Heart right ventricle (tissue), 16 donors: Measurements from ENCODE around the gene HACL1. TPM values are rescaled to one million over a fixed set of nuclear protein-coding genes. Genes with fewer than 3 reads are reported as not detected.

Source experiments
- ATAC-seq, 8 donors: fragments of 200-7000 bp; cut with Tn5 transposase; one replicate each; pipeline ENCODE4 v1.9.1; 2020; ENCODE audit warnings: mild to moderate bottlenecking in 8 of 8, moderate library complexity in 8 of 8, moderate number of reproducible peaks in 1 of 8
- DNase-seq, 2 donors: peaks; one replicate each; pipeline ENCODE4 v3.0.0-alpha.2; 2020
- H3K27ac ChIP-seq, 10 donors: fragments of 200-600 bp; sonication (generic) in 2 of 10; one replicate each; pipeline versions ENCODE4 v1.5.0 to v1.8.0; 2020 to 2022; ENCODE audit warnings: mild to moderate bottlenecking in 3 of 10
- H3K27me3 ChIP-seq, 7 donors: fragments of 200-600 bp; one replicate each; pipeline ENCODE4 v1.8.0; 2021 to 2022; ENCODE audit warnings: mild to moderate bottlenecking in 2 of 7
- H3K36me3 ChIP-seq, 9 donors: fragments of 200-600 bp; sonication (generic) in 1 of 9; one replicate each; pipeline versions ENCODE4 v1.5.0 to v1.8.0; 2020 to 2022; ENCODE audit warnings: mild to moderate bottlenecking in 2 of 9
- H3K4me1 ChIP-seq, 9 donors: fragments of 200-600 bp; sonication (generic) in 1 of 9; one replicate each; pipeline versions ENCODE4 v1.5.0 to v1.8.0; 2020 to 2022; ENCODE audit warnings: mild to moderate bottlenecking in 4 of 9
- H3K4me3 ChIP-seq, 10 donors: fragments of 200-600 bp; sonication (generic) in 2 of 10; one replicate each; pipeline versions ENCODE4 v1.5.0 to v1.8.0; 2020 to 2022; ENCODE audit warnings: mild to moderate bottlenecking in 7 of 10, moderate library complexity in 2 of 10
- H3K9me3 ChIP-seq, 11 donors: fragments of 200-600 bp in 10 of 11; sonication (generic) in 2 of 11; one replicate each; pipeline versions ENCODE4 v1.5.0 to v1.8.0; 2013 to 2022; ENCODE audit warnings: mild to moderate bottlenecking in 2 of 11, control low read depth in 1 of 11, moderate library complexity in 1 of 11
- WGBS, 2 donors: extraction: QIAGEN DNeasy Blood & Tissue Kit; methylation state at CpG; one replicate each; pipeline ENCODE4 v1.1.7; 2013; ENCODE audit warnings: inconsistent platforms in 1 of 2; 5-methylcytosine and 5-hydroxymethylcytosine counted together
- intact Hi-C, 10 donors: fragments of 100-400 bp; cut with DNase I; formaldehyde crosslinking; loops; one replicate each; pipeline versions ENCODE4 v1.11.1 to v1.14.2; 2022
- polyA plus RNA-seq, 2 donors: library from polyadenylated mRNA; stranded (reverse); fragments of 200-250 nt; gene quantifications; one replicate each; pipeline ENCODE4 v1.2.3, GENCODE V29; 2013
- total RNA-seq, 10 donors: library from RNA; stranded (reverse); fragmentation: NEBNext Ultra II Directional in 3 of 10; extraction: Animal tissue kit (Norgen Biotek cat#: 25700) in 3 of 10; gene quantifications; one replicate each; pipeline versions ENCODE4 v1.2.1 to v1.2.4, GENCODE V29; 2021 to 2023
- TF ChIP-seq, protein P1 (sequence below), 9 donors: fragments of 200-600 bp; sonication (generic) in 2 of 9; IDR thresholded peaks; one replicate each; pipeline versions ENCODE4 v1.5.0 to v1.8.0; 2021 to 2022; ENCODE audit warnings: antibody characterized with exemption in 9 of 9, mild to moderate bottlenecking in 5 of 9, moderate library complexity in 1 of 9
- donor health status: Arrhythmogenic right ventricular cardiomyopathy.
- donor health status: ischemic (EF 13 %, LVEDD 7.1; RV severe dilation, severe dysfunction).
- donor health status: healthy with polysubstance abuse.
- donor health status: DM: no; HTN: yes; CAD: no.
- donor health status: DM: no; HTN: no; CAD: no.
- donor health status: ischemic (EF 25% LVEDD 6.9; RV normal size, moderate dysfunction).
- donor health status: ischemic (EF 25% LVEDD 5.7; RV mildly dilated, moderate dysfunction).
- donor health status: healthy.
- donor health status: DM: yes; HTN: yes; CAD: no.
- donor health status: Ischemic cardiomyopathy.
- donor health status: ischemic (EF 35%, LVEDD 5.7; RV mildly dilated, moderate dysfunction).
- donor health status: nonischemic (EF 11% LVEDD 7.7; RV severe dilation, severe dysfunction).
- donor health status: DM: yes; HTN: yes; CAD: no.
- donor health status: PGD.
- donor health status: ischemic (EF 29% LVEDD 5.4; RV normal size, mild dysfunction).
- donor health status: nonischemic (EF 23%, LVEDD 6.1; RV moderate dilation, normal function).

Gene HACL1
- total and polyA plus RNA-seq, 12 donors: 7.5 to 20.5 (median 13.5) TPM

DNA sequence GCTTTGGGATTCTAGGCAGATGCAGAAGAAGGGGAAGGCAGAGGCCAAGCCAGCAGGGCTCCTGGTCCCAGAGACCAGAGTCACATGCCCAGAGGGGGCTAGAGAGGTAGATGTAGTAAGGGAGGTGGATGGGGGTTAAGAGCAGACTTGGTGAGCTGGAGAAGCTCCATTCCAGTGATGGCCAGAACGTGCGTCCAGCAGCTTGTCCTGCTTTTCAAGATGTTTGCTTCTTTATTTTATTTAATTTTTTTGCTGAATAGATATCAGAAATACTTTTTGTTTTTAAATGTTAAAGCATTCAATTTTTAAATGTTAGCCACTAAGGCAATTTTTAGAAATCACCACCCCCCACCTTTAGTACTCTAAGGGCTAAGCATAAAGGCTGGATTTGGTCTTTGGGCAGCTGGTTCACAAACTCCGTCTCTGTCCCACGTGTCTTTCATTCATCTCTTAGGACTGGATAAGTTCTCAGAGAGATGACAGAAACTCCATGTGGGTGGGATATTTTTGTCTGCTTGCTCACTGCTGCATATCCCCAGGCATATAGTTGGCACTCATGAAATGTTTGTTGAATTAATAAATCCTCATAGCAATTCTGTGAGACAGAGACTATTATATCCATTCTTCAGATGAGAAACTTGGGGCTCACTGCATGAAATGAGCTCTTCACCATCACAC is 86.6 kb downstream of the HACL1 start:
- Histone ChIP-seq H3K27ac (no peak overlapping the region), H3K4me1 (peaks cover 3 to 62% (median 26%) of the 10 kb centered on the region in 9 donors), H3K36me3 (no peaks in the 10 kb centered on the region), H3K9me3 (no peaks in the 10 kb centered on the region), H3K4me3 (no peak overlapping the region), H3K27me3 (no peaks in the 10 kb centered on the region)
- WGBS, 2 donors: 62 to 76% methylated on average over 4 of the region's 4 CpGs
- peak in 1 of 8 donors; percentile 48 for ATAC-seq
- intact Hi-C loops: no loop called here
- no peak for DNase-seq
- TF ChIP-seq, protein P1, sequence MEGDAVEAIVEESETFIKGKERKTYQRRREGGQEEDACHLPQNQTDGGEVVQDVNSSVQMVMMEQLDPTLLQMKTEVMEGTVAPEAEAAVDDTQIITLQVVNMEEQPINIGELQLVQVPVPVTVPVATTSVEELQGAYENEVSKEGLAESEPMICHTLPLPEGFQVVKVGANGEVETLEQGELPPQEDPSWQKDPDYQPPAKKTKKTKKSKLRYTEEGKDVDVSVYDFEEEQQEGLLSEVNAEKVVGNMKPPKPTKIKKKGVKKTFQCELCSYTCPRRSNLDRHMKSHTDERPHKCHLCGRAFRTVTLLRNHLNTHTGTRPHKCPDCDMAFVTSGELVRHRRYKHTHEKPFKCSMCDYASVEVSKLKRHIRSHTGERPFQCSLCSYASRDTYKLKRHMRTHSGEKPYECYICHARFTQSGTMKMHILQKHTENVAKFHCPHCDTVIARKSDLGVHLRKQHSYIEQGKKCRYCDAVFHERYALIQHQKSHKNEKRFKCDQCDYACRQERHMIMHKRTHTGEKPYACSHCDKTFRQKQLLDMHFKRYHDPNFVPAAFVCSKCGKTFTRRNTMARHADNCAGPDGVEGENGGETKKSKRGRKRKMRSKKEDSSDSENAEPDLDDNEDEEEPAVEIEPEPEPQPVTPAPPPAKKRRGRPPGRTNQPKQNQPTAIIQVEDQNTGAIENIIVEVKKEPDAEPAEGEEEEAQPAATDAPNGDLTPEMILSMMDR (IDR thresholded peaks at IDR 0.05): no peak

DNA sequence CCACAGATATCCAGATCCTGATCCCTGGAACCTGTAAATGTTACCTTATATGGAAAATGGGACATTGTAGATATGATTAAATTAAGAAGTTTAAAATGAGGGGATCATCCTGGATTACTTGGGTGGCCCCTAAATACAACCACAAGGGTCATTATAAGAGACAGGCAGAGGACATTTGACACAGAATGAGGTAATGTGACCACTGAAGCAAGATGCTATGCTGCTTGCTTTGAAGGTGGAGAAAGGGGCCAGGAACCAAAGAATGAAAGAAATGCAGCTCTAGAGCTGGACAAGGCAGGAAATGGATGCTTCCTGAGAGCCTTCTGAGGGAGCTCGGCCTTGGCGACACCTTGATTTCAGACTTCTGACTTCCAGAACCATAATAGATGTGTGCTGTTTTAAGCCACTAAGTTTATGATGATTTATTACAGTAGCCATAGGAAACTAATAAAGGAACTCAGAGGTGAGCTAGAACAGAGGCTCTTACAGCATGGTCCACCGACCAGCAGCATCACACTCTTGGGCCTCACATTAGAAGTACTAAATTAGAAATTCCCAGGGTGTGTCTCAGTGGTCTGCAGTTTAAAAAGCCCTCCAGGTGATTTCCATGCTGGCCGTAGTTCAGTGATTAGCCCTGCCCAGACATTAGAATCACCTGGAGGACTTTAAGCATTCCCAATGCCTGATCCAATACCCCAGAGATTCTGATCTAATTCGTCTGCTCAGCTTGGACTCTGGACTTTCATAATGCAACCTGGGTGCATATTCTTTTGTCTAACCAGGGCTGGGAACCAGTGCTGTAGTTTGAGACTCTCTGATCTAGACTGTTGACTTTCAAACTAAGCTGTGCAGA is 87.3 kb downstream of the HACL1 start:
- intact Hi-C loops: no loop called here
- no peak for ATAC-seq
- no peak overlapping the region for H3K4me3 ChIP-seq
- H3K36me3 ChIP-seq: no peaks in the 10 kb centered on the region
- H3K27me3 ChIP-seq: no peaks in the 10 kb centered on the region
- WGBS, 2 donors: 74 to 81% methylated on average over 5 of the region's 5 CpGs
- H3K4me1 ChIP-seq: peaks cover 3 to 57% (median 21%) of the 10 kb centered on the region in 9 donors
- H3K27ac ChIP-seq: no peak overlapping the region
- no peaks in the 10 kb centered on the region for H3K9me3 ChIP-seq
- TF ChIP-seq, protein P1 (IDR thresholded peaks at IDR 0.05): no peak
- no peak for DNase-seq

DNA sequence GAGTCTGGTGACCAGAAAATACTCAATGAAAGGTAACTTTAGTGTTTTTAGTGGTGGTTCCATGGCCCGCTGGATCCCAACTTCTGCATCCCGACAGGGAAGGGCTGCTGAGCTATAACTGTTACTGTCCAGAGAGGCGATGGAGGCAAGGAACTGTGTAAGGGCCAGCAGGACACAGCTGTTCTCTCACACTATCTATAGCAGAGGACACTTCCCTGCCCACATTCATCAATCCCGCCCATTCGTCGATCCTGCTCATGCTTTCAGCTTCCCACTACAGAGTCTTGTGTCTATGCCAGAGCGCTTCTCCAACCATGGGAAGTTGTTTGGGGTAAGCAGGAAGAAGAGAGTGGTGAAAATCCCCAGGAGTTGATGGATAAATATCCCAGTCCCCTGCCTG is 88.3 kb downstream of the HACL1 start:
- WGBS, 2 donors: 77 to 83% methylated on average over 7 of the region's 7 CpGs
- Histone ChIP-seq H3K27ac (peak overlapping the region in 1 of 10 donors; percentile 51), H3K4me3 (no peak overlapping the region), H3K9me3 (no peaks in the 10 kb centered on the region), H3K27me3 (no peaks in the 10 kb centered on the region), H3K4me1 (peaks cover 3 to 50% (median 21%) of the 10 kb centered on the region in 9 donors), H3K36me3 (no peaks in the 10 kb centered on the region)
- ATAC-seq: no peak
- intact Hi-C loops: no loop called here
- TF ChIP-seq, protein P1 (IDR thresholded peaks at IDR 0.05): no peak
- no peak for DNase-seq

DNA sequence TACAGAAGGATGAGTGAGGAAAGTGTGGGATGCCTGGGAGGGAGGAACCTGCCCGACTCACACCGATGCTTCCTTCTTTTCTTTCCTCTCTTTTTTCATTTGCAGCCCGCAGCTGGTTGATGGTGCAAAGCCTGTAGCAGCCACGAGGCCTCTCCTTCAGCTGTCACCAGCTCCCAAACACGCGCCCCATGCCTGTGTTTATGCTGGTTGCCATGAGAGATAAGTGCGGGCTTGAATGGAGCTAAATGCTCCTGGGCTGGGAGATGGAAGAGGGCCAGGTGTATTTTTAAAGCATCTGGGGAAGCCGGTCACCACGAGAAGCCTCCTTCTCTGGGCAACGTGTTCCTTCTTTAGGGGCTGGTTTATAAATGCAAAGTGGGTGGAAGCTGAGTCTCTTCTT is 89.2 kb downstream of the HACL1 start:
- 16 to 27% methylated on average over 10 of the region's 10 CpGs for WGBS, 2 donors
- TF ChIP-seq, protein P1 (IDR thresholded peaks at IDR 0.05): no peak
- peak; percentile 61 to 82 for DNase-seq
- H3K9me3 ChIP-seq: no peaks in the 10 kb centered on the region
- no peaks in the 10 kb centered on the region for H3K36me3 ChIP-seq
- peaks cover 3 to 50% (median 21%) of the 10 kb centered on the region in 9 donors for H3K4me1 ChIP-seq
- intact Hi-C loops: no loop called here
- no peaks in the 10 kb centered on the region for H3K27me3 ChIP-seq
- H3K27ac ChIP-seq: peak overlapping the region in 5 of 10 donors; percentile 13 to 51 (median 49)
- peak; percentile 95 to 99 (median 96) for ATAC-seq
- no peak overlapping the region for H3K4me3 ChIP-seq
